Thyroid gland (tissue), 4 donors: Measurements from ENCODE around the gene PCARE.

ENCODE experiments used
- CTCF ChIP-seq, 6 experiments: fragments of 200-600 bp in 3 of 6; fragments of 450-650 bp in 3 of 6; sonication (generic) in 3 of 6; IDR thresholded peaks; one replicate each; pipeline ENCODE4 v1.5.1; 2016 to 2019; ENCODE audit warnings: antibody characterized with exemption in 6 of 6, mild to moderate bottlenecking in 2 of 6, inconsistent platforms in 1 of 6, moderate library complexity in 1 of 6
- POLR2A ChIP-seq, 2 donors: fragments of 450-650 bp; IDR thresholded peaks; one replicate each; pipeline ENCODE4 v1.6.1; 2017; ENCODE audit warnings: antibody characterized with exemption in 2 of 2, mild to moderate bottlenecking in 2 of 2, moderate library complexity in 1 of 2

- TF ChIP-seq CTCF (IDR thresholded peaks at IDR 0.05) (no peak), POLR2A (IDR thresholded peaks at IDR 0.05) (no peak)
Measured at GRCh38 chr2:29016504-29016903, 57.8 kb downstream of the PCARE start.
